B cell (primary cell): ENCODE results near the gene DNAJA1. TPM values are rescaled to one million over a fixed set of nuclear protein-coding genes. Genes with fewer than 3 reads are reported as not detected.

Experiments
- ATAC-seq: fragments of 200-7000 bp; cut with Tn5 transposase; one replicate; pipeline ENCODE4 v1.10.0; 2021; ENCODE audit warnings: low read depth, mild to moderate bottlenecking, moderate number of reproducible peaks, moderate library complexity
- CTCF ChIA-PET: fragments of 350-600 bp; sonication (Branson Sonifier 250); formaldehyde crosslinking; loops from one replicate; lab custom pipeline; 2021; ENCODE audit warnings: antibody characterized with exemption, inconsistent platforms; lab: Charles Lee
- POLR2A ChIA-PET: fragments of 350-600 bp; sonication (Branson Sonifier 250); formaldehyde crosslinking; loops from one replicate; lab custom pipeline; 2021; ENCODE audit warnings: antibody characterized with exemption; lab: Charles Lee
- DNase-seq: peaks from one replicate; pipeline ENCODE4 v3.0.0; 2013
- H2AFZ ChIP-seq: 2 replicates; pipeline ENCODE4 v1.6.1; 2012; ENCODE audit warnings: mild to moderate bottlenecking, low read depth, low read length; ENCODE audit not compliant: insufficient read depth, poor library complexity, severe bottlenecking
- H3K27ac ChIP-seq, 2 donors: 1 replicate in 1 of 2; 2 replicates in 1 of 2; pipeline ENCODE4 v1.5.1; 2012 to 2013; ENCODE audit warnings: low read length in 2 of 2, mild to moderate bottlenecking in 2 of 2, moderate library complexity in 1 of 2
- H3K27me3 ChIP-seq, 4 experiments: fragments of 200-600 bp in 1 of 4; sonication (generic) in 1 of 4; replicated peaks in 1 of 4; 1 replicate in 2 of 4; 2 replicates in 2 of 4; pipeline versions ENCODE4 v1.6.1 to v1.7.0; 2013 to 2016; ENCODE audit warnings: low read length in 3 of 4, mild to moderate bottlenecking in 2 of 4, mixed read lengths in 1 of 4, moderate library complexity in 1 of 4; ENCODE audit not compliant: insufficient read depth in 4 of 4, control insufficient read depth in 3 of 4; ENCODE audit errors: control extremely low read depth in 1 of 4
- H3K36me3 ChIP-seq, 2 experiments: replicated peaks in 1 of 2; 1 replicate in 1 of 2; 2 replicates in 1 of 2; pipeline versions ENCODE4 v1.6.1 to v1.7.1; 2013; ENCODE audit warnings: low read length in 1 of 2; ENCODE audit not compliant: insufficient read depth in 2 of 2, control insufficient read depth in 1 of 2; ENCODE audit errors: control extremely low read depth in 1 of 2, extremely low read depth in 1 of 2
- H3K4me1 ChIP-seq, 2 donors: fragments of 200-600 bp in 1 of 2; sonication (generic) in 1 of 2; 1 replicate in 1 of 2; 2 replicates in 1 of 2; pipeline versions ENCODE4 v1.5.1 to v1.6.1; 2013 to 2017; ENCODE audit warnings: low read length in 2 of 2; ENCODE audit not compliant: control insufficient read depth in 2 of 2, insufficient read depth in 2 of 2
- H3K4me2 ChIP-seq: replicated peaks from 2 replicates; pipeline ENCODE3; 2012; ENCODE audit warnings: mild to moderate bottlenecking, low read depth, low read length; ENCODE audit not compliant: poor library complexity, severe bottlenecking
- H3K4me3 ChIP-seq, 5 experiments: fragments of 200-600 bp in 1 of 5; sonication (generic) in 1 of 5; 1 replicate in 3 of 5; 2 replicates in 2 of 5; pipeline versions ENCODE4 v1.5.1 to v1.7.0; 2011 to 2016; ENCODE audit warnings: low read length in 4 of 5, mild to moderate bottlenecking in 4 of 5, low read depth in 2 of 5, control low read depth in 1 of 5, moderate library complexity in 1 of 5; ENCODE audit not compliant: insufficient read depth in 1 of 5; ENCODE audit errors: control extremely low read depth in 1 of 5, extremely low read depth in 1 of 5
- H3K79me2 ChIP-seq: fragments of 200-600 bp; sonication (generic); one replicate; pipeline ENCODE4 v1.6.0; 2016; ENCODE audit warnings: low read length; ENCODE audit not compliant: control insufficient read depth, insufficient read depth
- H3K9ac ChIP-seq: fragments of 200-600 bp; sonication (generic); 2 replicates; pipeline ENCODE4 v1.6.1; 2017; ENCODE audit warnings: mild to moderate bottlenecking, low read length, moderate library complexity
- H3K9me3 ChIP-seq, 3 donors: one replicate each; pipeline versions ENCODE4 v1.6.1 to v1.7.1; 2013; ENCODE audit warnings: low read length in 2 of 3; ENCODE audit not compliant: control insufficient read depth in 2 of 3, insufficient read depth in 1 of 3; ENCODE audit errors: control extremely low read depth in 1 of 3
- H4K20me1 ChIP-seq: 2 replicates; pipeline ENCODE4 v1.6.0; 2012; ENCODE audit warnings: mild to moderate bottlenecking, low read length; ENCODE audit not compliant: insufficient read depth, control insufficient read depth, poor library complexity, severe bottlenecking
- H3K27ac Mint-ChIP-seq: one replicate; pipeline ENCODE4 v1.8.0; 2021; ENCODE audit warnings: mixed read lengths
- H3K27me3 Mint-ChIP-seq: one replicate; pipeline ENCODE4 v1.8.0; 2021; ENCODE audit warnings: mixed read lengths
- H3K4me1 Mint-ChIP-seq: one replicate; pipeline ENCODE4 v1.8.0; 2021; ENCODE audit warnings: mixed read lengths
- H3K4me3 Mint-ChIP-seq: one replicate; pipeline ENCODE4 v1.8.0; 2021; ENCODE audit warnings: mixed read lengths
- H3K9me3 Mint-ChIP-seq: one replicate; pipeline ENCODE4 v1.8.0; 2022; ENCODE audit warnings: mixed read lengths; ENCODE audit not compliant: insufficient read depth
- EZH2 ChIP-seq: IDR thresholded peaks from 2 replicates; pipeline ENCODE4 v1.6.1; 2012; ENCODE audit warnings: borderline replicate concordance, low read depth, mild to moderate bottlenecking, moderate library complexity, low read length; ENCODE audit not compliant: insufficient read depth, poor library complexity, severe bottlenecking
- WGBS: methylation state at CpG from one replicate; pipeline ENCODE4 v1.1.5; 2013; ENCODE audit warnings: missing lambda C conversion rate; ENCODE audit not compliant: insufficient coverage; 5-methylcytosine and 5-hydroxymethylcytosine counted together
- intact Hi-C: fragments of 100-400 bp; cut with micrococcal nuclease; formaldehyde crosslinking; loops from one replicate; pipeline ENCODE4 v1.10.0; 2022
- polyA plus RNA-seq: library from polyadenylated mRNA; depleted of rRNA; stranded (reverse); fragments of >200 nt; gene quantifications from 2 replicates; pipeline ENCODE4 v1.2.3, GENCODE V29; 2012
- total RNA-seq, 2 donors: library from RNA; stranded (reverse); fragments of 120-200 nt in 1 of 2; gene quantifications; 1 replicate in 1 of 2; 2 replicates in 1 of 2; pipeline versions ENCODE4 v1.2.3 to v1.2.4, GENCODE V29; 2013 to 2022
- TF ChIP-seq, protein P1 (sequence below): fragments of 200-600 bp; IDR thresholded peaks from one replicate; pipeline ENCODE4 v1.8.0; 2022; ENCODE audit warnings: antibody characterized with exemption, mild to moderate bottlenecking

Gene DNAJA1
- total and polyA plus RNA-seq, 2 donors (not counting 1 experiment from before 2014, with no cell fraction given), result 68.6 to 104 TPM

GRCh38 chr9:33007755-33008154 lies 17.3 kb upstream of the DNAJA1 start:
- H3K27me3 Mint-ChIP-seq, result no peaks in the 10 kb centered on the region
- Histone ChIP-seq H3K9me3 (no peaks in the 10 kb centered on the region), H3K79me2 (no peaks in the 10 kb centered on the region), H3K4me2 (no peak overlapping the region), H3K36me3 (no peaks in the 10 kb centered on the region), H3K9ac (no peak overlapping the region), H3K27ac (no peak overlapping the region), H4K20me1 (no peaks in the 10 kb centered on the region), H3K27me3 (no peaks in the 10 kb centered on the region), H3K4me1 (no peaks in the 10 kb centered on the region), H3K4me3 (no peak overlapping the region), H2AFZ (no peak overlapping the region)
- H3K9me3 Mint-ChIP-seq, result no peaks in the 10 kb centered on the region
- no peak overlapping the region for H3K27ac Mint-ChIP-seq
- H3K4me1 Mint-ChIP-seq, result no peaks in the 10 kb centered on the region
- no peak for ATAC-seq
- DNase-seq, result no peak
- intact Hi-C loops, result no loop called here
- CTCF ChIA-PET, result no interaction called here
- POLR2A ChIA-PET, result interaction anchor here (0.7 kb wide), 1 partner anchor 18 kb away, joined by 7 read pairs; no protein-coding TSS in a partner anchor
- no peak overlapping the region for H3K4me3 Mint-ChIP-seq
- TF ChIP-seq EZH2, result no peak
- TF ChIP-seq, protein P1, sequence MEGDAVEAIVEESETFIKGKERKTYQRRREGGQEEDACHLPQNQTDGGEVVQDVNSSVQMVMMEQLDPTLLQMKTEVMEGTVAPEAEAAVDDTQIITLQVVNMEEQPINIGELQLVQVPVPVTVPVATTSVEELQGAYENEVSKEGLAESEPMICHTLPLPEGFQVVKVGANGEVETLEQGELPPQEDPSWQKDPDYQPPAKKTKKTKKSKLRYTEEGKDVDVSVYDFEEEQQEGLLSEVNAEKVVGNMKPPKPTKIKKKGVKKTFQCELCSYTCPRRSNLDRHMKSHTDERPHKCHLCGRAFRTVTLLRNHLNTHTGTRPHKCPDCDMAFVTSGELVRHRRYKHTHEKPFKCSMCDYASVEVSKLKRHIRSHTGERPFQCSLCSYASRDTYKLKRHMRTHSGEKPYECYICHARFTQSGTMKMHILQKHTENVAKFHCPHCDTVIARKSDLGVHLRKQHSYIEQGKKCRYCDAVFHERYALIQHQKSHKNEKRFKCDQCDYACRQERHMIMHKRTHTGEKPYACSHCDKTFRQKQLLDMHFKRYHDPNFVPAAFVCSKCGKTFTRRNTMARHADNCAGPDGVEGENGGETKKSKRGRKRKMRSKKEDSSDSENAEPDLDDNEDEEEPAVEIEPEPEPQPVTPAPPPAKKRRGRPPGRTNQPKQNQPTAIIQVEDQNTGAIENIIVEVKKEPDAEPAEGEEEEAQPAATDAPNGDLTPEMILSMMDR, result no peak
- WGBS, result 100% methylated on average over 2 of the region's 4 CpGs

GRCh38 chr9:33011831-33012230 lies 13.2 kb upstream of the DNAJA1 start:
- Mint-ChIP-seq H3K9me3 (no peaks in the 10 kb centered on the region), H3K4me1 (no peaks in the 10 kb centered on the region), H3K4me3 (no peak overlapping the region), H3K27ac (no peak overlapping the region), H3K27me3 (no peaks in the 10 kb centered on the region)
- Histone ChIP-seq H3K79me2 (peaks cover 8% of the 10 kb centered on the region), H3K4me1 (no peaks in the 10 kb centered on the region), H3K4me3 (no peak overlapping the region), H4K20me1 (no peaks in the 10 kb centered on the region), H3K36me3 (no peaks in the 10 kb centered on the region), H3K27ac (no peak overlapping the region), H3K4me2 (no peak overlapping the region), H3K9me3 (no peaks in the 10 kb centered on the region), H3K27me3 (no peaks in the 10 kb centered on the region), H3K9ac (no peak overlapping the region), H2AFZ (no peak overlapping the region)
- intact Hi-C loops, result no loop called here
- DNase-seq (no peak), ATAC-seq (no peak)
- WGBS, result 92% methylated on average over 1 of the region's 3 CpGs
- TF ChIP-seq, protein P1, result no peak
- no peak for TF ChIP-seq EZH2
- ChIA-PET CTCF (no interaction called here), POLR2A (no interaction called here)
